H1 (cell line): ENCODE results near the gene SKIL. TPM values are rescaled to one million over a fixed set of nuclear protein-coding genes. Genes with fewer than 3 reads are reported as not detected.
A peak's percentile ranks its signal among the peaks of the same experiment; 100 is the strongest.

Source experiments
- CHD2 ChIP-seq: IDR thresholded peaks from 2 replicates; pipeline ENCODE4 v1.6.1; 2012; ENCODE audit warnings: low read length, improper control_type of control experiment
- CTBP2 ChIP-seq: IDR thresholded peaks from 2 replicates; pipeline ENCODE4 v1.7.0; 2011; ENCODE audit warnings: borderline replicate concordance, mild to moderate bottlenecking, moderate library complexity, mixed read lengths, low read length; ENCODE audit not compliant: insufficient read depth, insufficient read length
- EGR1 ChIP-seq: IDR thresholded peaks from 2 replicates; pipeline ENCODE4 v1.6.1; 2011; ENCODE audit warnings: low read depth, low read length, borderline replicate concordance
- FOSL1 ChIP-seq: IDR thresholded peaks from 2 replicates; pipeline ENCODE4 v1.6.1; 2011; ENCODE audit warnings: mild to moderate bottlenecking, low read depth, low read length, moderate library complexity; ENCODE audit not compliant: insufficient read depth
- GTF2F1 ChIP-seq: IDR thresholded peaks from 2 replicates; pipeline ENCODE4 v1.6.1; 2012; ENCODE audit warnings: low read depth, low read length, improper control_type of control experiment, borderline replicate concordance
- MAX ChIP-seq: IDR thresholded peaks from 2 replicates; pipeline ENCODE4 v1.6.1; 2012; ENCODE audit warnings: inconsistent platforms
- RFX5 ChIP-seq: IDR thresholded peaks from 2 replicates; pipeline ENCODE4 v1.6.1; 2011; ENCODE audit warnings: low read depth, low read length, improper control_type of control experiment, borderline replicate concordance
- TEAD4 ChIP-seq: IDR thresholded peaks from 2 replicates; pipeline ENCODE4 v1.6.1; 2012; ENCODE audit warnings: low read depth, low read length, inconsistent platforms, mixed read lengths
- polyA plus RNA-seq, 7 experiments: library from polyadenylated mRNA; depleted of rRNA in 3 of 7; stranded (reverse) in 5 of 7; unstranded in 2 of 7; fragments of >200 nt in 5 of 7; fragments of 200-250 nt in 2 of 7; gene quantifications; 1 replicate in 5 of 7; 2 replicates in 1 of 7; 4 replicates in 1 of 7; pipeline versions ENCODE4 v1.2.1 to v1.2.3, GENCODE V29; 2011 to 2013; ENCODE audit warnings: missing spikeins in 2 of 7, mixed read lengths in 2 of 7
- total RNA-seq: library from RNA; stranded (reverse); fragmentation: NEBNext Ultra II Directional; extraction: Animal tissue kit (Norgen Biotek cat#: 25700); gene quantifications from 2 replicates; pipeline ENCODE4 v1.2.1, GENCODE V29; 2021
- TF ChIP-seq, protein P1 (sequence below): fragments of 300-600 bp; sonication (generic); IDR thresholded peaks from 2 replicates; pipeline ENCODE4 v1.7.1; 2012; ENCODE audit warnings: low read length, moderate library complexity, mild to moderate bottlenecking, inconsistent platforms; ENCODE audit not compliant: insufficient replicate concordance

Gene SKIL
- total and polyA plus RNA-seq, 2 of the 8 experiments (the other 6 are each of a cell fraction or from before 2014, with no cell fraction given) = 13.2 to 277 TPM

GRCh38 chr3:170358042-170359010, 811 bp downstream of the SKIL start (continued):
- TF ChIP-seq, protein P1, sequence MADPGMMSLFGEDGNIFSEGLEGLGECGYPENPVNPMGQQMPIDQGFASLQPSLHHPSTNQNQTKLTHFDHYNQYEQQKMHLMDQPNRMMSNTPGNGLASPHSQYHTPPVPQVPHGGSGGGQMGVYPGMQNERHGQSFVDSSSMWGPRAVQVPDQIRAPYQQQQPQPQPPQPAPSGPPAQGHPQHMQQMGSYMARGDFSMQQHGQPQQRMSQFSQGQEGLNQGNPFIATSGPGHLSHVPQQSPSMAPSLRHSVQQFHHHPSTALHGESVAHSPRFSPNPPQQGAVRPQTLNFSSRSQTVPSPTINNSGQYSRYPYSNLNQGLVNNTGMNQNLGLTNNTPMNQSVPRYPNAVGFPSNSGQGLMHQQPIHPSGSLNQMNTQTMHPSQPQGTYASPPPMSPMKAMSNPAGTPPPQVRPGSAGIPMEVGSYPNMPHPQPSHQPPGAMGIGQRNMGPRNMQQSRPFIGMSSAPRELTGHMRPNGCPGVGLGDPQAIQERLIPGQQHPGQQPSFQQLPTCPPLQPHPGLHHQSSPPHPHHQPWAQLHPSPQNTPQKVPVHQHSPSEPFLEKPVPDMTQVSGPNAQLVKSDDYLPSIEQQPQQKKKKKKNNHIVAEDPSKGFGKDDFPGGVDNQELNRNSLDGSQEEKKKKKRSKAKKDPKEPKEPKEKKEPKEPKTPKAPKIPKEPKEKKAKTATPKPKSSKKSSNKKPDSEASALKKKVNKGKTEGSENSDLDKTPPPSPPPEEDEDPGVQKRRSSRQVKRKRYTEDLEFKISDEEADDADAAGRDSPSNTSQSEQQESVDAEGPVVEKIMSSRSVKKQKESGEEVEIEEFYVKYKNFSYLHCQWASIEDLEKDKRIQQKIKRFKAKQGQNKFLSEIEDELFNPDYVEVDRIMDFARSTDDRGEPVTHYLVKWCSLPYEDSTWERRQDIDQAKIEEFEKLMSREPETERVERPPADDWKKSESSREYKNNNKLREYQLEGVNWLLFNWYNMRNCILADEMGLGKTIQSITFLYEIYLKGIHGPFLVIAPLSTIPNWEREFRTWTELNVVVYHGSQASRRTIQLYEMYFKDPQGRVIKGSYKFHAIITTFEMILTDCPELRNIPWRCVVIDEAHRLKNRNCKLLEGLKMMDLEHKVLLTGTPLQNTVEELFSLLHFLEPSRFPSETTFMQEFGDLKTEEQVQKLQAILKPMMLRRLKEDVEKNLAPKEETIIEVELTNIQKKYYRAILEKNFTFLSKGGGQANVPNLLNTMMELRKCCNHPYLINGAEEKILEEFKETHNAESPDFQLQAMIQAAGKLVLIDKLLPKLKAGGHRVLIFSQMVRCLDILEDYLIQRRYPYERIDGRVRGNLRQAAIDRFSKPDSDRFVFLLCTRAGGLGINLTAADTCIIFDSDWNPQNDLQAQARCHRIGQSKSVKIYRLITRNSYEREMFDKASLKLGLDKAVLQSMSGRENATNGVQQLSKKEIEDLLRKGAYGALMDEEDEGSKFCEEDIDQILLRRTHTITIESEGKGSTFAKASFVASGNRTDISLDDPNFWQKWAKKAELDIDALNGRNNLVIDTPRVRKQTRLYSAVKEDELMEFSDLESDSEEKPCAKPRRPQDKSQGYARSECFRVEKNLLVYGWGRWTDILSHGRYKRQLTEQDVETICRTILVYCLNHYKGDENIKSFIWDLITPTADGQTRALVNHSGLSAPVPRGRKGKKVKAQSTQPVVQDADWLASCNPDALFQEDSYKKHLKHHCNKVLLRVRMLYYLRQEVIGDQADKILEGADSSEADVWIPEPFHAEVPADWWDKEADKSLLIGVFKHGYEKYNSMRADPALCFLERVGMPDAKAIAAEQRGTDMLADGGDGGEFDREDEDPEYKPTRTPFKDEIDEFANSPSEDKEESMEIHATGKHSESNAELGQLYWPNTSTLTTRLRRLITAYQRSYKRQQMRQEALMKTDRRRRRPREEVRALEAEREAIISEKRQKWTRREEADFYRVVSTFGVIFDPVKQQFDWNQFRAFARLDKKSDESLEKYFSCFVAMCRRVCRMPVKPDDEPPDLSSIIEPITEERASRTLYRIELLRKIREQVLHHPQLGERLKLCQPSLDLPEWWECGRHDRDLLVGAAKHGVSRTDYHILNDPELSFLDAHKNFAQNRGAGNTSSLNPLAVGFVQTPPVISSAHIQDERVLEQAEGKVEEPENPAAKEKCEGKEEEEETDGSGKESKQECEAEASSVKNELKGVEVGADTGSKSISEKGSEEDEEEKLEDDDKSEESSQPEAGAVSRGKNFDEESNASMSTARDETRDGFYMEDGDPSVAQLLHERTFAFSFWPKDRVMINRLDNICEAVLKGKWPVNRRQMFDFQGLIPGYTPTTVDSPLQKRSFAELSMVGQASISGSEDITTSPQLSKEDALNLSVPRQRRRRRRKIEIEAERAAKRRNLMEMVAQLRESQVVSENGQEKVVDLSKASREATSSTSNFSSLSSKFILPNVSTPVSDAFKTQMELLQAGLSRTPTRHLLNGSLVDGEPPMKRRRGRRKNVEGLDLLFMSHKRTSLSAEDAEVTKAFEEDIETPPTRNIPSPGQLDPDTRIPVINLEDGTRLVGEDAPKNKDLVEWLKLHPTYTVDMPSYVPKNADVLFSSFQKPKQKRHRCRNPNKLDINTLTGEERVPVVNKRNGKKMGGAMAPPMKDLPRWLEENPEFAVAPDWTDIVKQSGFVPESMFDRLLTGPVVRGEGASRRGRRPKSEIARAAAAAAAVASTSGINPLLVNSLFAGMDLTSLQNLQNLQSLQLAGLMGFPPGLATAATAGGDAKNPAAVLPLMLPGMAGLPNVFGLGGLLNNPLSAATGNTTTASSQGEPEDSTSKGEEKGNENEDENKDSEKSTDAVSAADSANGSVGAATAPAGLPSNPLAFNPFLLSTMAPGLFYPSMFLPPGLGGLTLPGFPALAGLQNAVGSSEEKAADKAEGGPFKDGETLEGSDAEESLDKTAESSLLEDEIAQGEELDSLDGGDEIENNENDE = no peak
- TF ChIP-seq GTF2F1 (no peak), FOSL1 (no peak), CTBP2 (no peak), RFX5 (no peak), MAX (no peak; the same call in 1 of the 2 replicates), TEAD4 (no peak), EGR1 (0 out of 2 replicates have a peak, but pooled peaks have one; percentile 56), CHD2 (no peak)
